ENCODE data around the gene SGO2. TPM values are rescaled to one million over a fixed set of nuclear protein-coding genes. Genes with fewer than 3 reads are reported as not detected.
A peak's percentile ranks its signal among the peaks of the same experiment; 100 is the strongest.

SGO2 gene
- total and polyA plus RNA-seq, 2 of the 13 experiments (the other 11 are each of a cell fraction or from before 2014, with no cell fraction given), result 5.1 to 16.2 TPM

DNA sequence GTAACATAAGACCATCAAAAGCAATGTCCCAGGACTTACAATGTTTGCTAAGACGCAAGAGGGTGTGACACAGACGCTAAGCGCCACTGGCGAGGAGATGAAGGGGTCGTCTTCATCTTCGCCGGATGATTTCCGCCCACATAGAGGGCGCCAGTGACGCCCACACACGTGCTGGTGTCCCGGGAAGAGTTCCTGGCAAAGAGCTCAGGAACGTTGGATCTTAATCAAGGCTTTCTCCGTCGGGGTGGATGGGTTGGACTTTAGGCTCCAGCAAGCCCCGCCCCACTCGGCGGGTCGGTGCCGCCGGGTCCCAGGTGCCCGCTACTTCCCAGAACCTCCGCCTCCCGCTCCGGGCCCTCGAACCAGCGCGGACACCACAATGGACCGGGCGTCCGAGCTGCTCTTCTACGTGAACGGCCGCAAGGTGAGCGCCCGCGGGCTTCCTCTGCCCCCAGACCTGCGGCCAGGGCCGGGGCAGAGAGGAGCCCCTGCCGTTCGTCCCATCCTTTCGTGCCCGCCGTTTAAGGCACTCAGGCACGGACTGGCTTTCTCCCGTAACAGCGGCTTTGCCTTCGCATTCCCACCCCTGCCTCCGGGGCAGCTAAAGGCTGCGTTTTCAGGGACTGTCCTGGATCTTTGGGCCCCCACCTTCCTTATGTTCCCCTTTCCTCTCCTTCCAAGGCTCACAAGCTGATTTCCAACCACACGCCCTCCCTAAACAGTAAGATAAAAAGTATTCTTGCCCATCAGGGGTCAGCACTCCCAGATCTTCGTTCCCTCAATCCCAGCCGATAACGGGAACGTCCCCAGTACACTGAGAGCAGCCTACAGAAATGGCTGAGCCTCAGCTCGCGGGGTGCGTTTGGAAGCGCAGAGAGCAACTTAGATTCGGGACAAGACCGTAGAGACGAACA lies 60.0 kb downstream of the SGO2 start, which contains the start of gene AOX1 (continued):
- TF ChIP-seq, protein P1, sequence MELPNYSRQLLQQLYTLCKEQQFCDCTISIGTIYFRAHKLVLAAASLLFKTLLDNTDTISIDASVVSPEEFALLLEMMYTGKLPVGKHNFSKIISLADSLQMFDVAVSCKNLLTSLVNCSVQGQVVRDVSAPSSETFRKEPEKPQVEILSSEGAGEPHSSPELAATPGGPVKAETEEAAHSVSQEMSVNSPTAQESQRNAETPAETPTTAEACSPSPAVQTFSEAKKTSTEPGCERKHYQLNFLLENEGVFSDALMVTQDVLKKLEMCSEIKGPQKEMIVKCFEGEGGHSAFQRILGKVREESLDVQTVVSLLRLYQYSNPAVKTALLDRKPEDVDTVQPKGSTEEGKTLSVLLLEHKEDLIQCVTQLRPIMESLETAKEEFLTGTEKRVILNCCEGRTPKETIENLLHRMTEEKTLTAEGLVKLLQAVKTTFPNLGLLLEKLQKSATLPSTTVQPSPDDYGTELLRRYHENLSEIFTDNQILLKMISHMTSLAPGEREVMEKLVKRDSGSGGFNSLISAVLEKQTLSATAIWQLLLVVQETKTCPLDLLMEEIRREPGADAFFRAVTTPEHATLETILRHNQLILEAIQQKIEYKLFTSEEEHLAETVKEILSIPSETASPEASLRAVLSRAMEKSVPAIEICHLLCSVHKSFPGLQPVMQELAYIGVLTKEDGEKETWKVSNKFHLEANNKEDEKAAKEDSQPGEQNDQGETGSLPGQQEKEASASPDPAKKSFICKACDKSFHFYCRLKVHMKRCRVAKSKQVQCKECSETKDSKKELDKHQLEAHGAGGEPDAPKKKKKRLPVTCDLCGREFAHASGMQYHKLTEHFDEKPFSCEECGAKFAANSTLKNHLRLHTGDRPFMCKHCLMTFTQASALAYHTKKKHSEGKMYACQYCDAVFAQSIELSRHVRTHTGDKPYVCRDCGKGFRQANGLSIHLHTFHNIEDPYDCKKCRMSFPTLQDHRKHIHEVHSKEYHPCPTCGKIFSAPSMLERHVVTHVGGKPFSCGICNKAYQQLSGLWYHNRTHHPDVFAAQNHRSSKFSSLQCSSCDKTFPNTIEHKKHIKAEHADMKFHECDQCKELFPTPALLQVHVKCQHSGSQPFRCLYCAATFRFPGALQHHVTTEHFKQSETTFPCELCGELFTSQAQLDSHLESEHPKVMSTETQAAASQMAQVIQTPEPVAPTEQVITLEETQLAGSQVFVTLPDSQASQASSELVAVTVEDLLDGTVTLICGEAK (IDR thresholded peaks at IDR 0.05), result no peak
- TF ChIP-seq, protein P1 (CRISPR knock-in tag; IDR thresholded peaks at IDR 0.05), result no peak
- TF ChIP-seq, protein P2, sequence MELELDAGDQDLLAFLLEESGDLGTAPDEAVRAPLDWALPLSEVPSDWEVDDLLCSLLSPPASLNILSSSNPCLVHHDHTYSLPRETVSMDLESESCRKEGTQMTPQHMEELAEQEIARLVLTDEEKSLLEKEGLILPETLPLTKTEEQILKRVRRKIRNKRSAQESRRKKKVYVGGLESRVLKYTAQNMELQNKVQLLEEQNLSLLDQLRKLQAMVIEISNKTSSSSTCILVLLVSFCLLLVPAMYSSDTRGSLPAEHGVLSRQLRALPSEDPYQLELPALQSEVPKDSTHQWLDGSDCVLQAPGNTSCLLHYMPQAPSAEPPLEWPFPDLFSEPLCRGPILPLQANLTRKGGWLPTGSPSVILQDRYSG (CRISPR knock-in tag; IDR thresholded peaks at IDR 0.05), result no peak
- TF ChIP-seq ZNF263 (CRISPR knock-in tag; IDR thresholded peaks at IDR 0.05), result no peak
- peak; percentile 36; the same call in 1 of the 2 replicates for TF ChIP-seq SP140L (CRISPR knock-in tag; IDR thresholded peaks at IDR 0.05; ENCODE audit: borderline replicate concordance)
- TF ChIP-seq ZNF10 (CRISPR knock-in tag; IDR thresholded peaks at IDR 0.05; ENCODE audit: borderline replicate concordance, low read depth), result no peak
- TF ChIP-seq CHD2 (IDR thresholded peaks at IDR 0.05; ENCODE audit: low read depth, low read length), result 0 out of 2 replicates have a peak, but pooled peaks have one; percentile 26
- no peak for TF ChIP-seq KLF13 (CRISPR knock-in tag; IDR thresholded peaks at IDR 0.05)
- TF ChIP-seq, protein P3, sequence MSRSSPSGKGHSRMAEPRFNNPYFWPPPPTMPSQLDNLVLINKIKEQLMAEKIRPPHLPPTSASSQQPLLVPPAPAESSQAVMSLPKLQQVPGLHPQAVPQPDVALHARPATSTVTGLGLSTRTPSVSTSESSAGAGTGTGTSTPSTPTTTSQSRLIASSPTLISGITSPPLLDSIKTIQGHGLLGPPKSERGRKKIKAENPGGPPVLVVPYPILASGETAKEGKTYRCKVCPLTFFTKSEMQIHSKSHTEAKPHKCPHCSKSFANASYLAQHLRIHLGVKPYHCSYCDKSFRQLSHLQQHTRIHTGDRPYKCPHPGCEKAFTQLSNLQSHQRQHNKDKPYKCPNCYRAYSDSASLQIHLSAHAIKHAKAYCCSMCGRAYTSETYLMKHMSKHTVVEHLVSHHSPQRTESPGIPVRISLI (CRISPR knock-in tag; IDR thresholded peaks at IDR 0.05; ENCODE audit: borderline replicate concordance), result 0 out of 2 replicates have a peak, but pooled peaks have one; percentile 18
- TF ChIP-seq, protein P4, sequence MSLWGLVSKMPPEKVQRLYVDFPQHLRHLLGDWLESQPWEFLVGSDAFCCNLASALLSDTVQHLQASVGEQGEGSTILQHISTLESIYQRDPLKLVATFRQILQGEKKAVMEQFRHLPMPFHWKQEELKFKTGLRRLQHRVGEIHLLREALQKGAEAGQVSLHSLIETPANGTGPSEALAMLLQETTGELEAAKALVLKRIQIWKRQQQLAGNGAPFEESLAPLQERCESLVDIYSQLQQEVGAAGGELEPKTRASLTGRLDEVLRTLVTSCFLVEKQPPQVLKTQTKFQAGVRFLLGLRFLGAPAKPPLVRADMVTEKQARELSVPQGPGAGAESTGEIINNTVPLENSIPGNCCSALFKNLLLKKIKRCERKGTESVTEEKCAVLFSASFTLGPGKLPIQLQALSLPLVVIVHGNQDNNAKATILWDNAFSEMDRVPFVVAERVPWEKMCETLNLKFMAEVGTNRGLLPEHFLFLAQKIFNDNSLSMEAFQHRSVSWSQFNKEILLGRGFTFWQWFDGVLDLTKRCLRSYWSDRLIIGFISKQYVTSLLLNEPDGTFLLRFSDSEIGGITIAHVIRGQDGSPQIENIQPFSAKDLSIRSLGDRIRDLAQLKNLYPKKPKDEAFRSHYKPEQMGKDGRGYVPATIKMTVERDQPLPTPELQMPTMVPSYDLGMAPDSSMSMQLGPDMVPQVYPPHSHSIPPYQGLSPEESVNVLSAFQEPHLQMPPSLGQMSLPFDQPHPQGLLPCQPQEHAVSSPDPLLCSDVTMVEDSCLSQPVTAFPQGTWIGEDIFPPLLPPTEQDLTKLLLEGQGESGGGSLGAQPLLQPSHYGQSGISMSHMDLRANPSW (CRISPR knock-in tag; IDR thresholded peaks at IDR 0.05; ENCODE audit: borderline replicate concordance), result no peak
- no peak for TF ChIP-seq MTF2 (CRISPR knock-in tag; IDR thresholded peaks at IDR 0.05; ENCODE audit: borderline replicate concordance)

Data from HepG2 (cell line).